ENCODE results near the gene CRACDL.

GRCh38 chr2:98924910-98925309, 11.1 kb downstream of the CRACDL start:
- TF ChIP-seq EZH2 (IDR thresholded peaks at IDR 0.05; ENCODE audit: borderline replicate concordance, low read depth, low read length, severe bottlenecking), result no peak
- TF ChIP-seq POLR2AphosphoS5 (IDR thresholded peaks at IDR 0.05; ENCODE audit: insufficient read depth, low read depth, low read length), result no peak
- TF ChIP-seq POLR2A (IDR thresholded peaks at IDR 0.05; ENCODE audit: low read depth, low read length), result no peak
